Fibroblast of the aortic adventitia (primary cell): ENCODE measurements around the gene OR2AG1. TPM values are rescaled to one million over a fixed set of nuclear protein-coding genes. Genes with fewer than 3 reads are reported as not detected.

Source experiments
- DNase-seq: peaks from one replicate; pipeline ENCODE4 v3.0.0-alpha.2; 2010; ENCODE audit warnings: low read depth
- H3K4me3 ChIP-seq: 2 replicates; pipeline ENCODE4 v1.5.1; 2011; ENCODE audit warnings: low read depth, mild to moderate bottlenecking, control low read depth, low read length, moderate library complexity
- CTCF ChIP-seq: IDR thresholded peaks from 2 replicates; pipeline ENCODE4 v1.5.1; 2011; ENCODE audit warnings: mild to moderate bottlenecking, low read length, control low read depth, inconsistent platforms; ENCODE audit not compliant: insufficient read depth
- total RNA-seq: library from RNA; depleted of rRNA; stranded (reverse); fragments of >200 nt; gene quantifications from 2 replicates; pipeline ENCODE4 v1.2.3, GENCODE V29; 2012; ENCODE audit warnings: low replicate concordance

OR2AG1 gene
- not detected in 2 replicates for total RNA-seq

DNA sequence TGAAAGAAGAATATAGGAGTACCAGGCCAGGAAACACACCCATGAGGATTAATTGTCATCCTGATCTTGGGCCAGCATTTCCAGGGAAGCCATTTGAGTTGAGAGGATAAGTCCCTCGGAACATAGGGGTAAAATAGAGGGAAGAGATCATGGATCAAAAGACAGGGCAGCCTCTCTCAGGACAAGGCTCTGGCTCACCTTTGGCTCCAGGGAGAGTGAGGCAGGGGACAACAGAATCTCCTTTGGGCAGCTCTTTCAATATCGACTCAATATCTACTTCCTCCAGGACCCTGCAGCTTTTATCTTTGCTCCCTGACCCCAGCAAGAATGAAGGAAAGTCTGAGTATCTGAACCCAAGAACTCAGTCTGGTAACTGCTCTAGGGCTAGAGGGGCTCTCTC, at the start of gene OR2AG1:
OR2AG1 (plus strand) TSS at position 301 of the 400 bp plus-strand sequence. CDS start 2,018 bp downstream, outside the sequence.
- DNase-seq: no peak
- no peak within 1 kb of the TSS for H3K4me3 ChIP-seq
- TF ChIP-seq CTCF: no peak

DNA sequence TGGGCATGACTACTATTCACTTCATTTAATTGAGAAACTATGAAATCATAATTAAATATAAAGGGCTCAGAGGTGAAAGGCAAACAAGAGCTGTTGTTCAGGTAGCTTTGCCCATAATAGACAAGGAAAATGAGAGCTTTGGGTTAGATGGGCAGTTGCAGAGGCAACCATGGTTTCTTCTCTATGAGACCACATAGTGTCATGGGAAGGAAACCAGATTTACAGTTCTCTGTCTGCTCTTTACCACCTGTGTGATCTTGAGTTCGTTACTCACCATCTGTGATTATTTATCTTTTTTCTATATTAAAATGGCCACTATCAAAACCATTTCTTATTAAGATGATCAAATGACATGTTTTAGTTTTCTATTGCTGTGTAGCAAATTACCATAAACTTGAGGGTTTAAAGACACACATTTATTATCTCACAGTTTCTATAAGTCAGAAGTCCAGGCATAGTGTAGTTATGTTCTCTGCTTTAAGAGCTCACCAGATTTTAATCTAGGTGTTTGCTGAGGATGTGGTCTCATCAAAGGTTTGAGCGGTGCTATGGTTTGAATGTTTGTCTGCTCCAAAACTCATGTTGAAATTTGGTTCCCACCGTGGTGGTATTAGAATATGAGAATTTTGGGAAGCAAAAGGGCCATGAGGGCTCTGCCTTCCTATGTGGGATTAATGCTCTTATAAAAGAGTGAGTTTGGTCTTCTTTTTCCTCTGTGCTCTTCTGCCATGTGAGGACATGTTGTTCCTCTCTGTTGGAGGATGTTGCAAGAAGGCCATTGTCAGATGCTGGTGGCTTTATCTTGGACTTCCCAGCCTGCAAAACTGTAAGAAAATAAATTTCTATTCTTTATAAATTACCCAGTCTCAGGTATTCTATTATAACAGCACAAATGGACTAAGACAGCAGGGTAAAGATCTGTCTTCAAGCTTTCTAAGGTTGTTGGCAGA, 49.2 kb upstream of the OR2AG1 start:
- no peak overlapping the region for H3K4me3 ChIP-seq
- no peak for DNase-seq
- TF ChIP-seq CTCF: no peak

GRCh38 chr11:6734616-6735015, 48.2 kb upstream of the OR2AG1 start:
- TF ChIP-seq CTCF: no peak
- DNase-seq: no peak

GRCh38 chr11:6735306-6735705, 47.5 kb upstream of the OR2AG1 start:
- no peak for DNase-seq
- TF ChIP-seq CTCF: no peak
- H3K4me3 ChIP-seq: no peak overlapping the region

More at GRCh38 chr11:6734616-6735015, 48.2 kb upstream of the OR2AG1 start:
- H3K4me3 ChIP-seq: no peak overlapping the region

DNA sequence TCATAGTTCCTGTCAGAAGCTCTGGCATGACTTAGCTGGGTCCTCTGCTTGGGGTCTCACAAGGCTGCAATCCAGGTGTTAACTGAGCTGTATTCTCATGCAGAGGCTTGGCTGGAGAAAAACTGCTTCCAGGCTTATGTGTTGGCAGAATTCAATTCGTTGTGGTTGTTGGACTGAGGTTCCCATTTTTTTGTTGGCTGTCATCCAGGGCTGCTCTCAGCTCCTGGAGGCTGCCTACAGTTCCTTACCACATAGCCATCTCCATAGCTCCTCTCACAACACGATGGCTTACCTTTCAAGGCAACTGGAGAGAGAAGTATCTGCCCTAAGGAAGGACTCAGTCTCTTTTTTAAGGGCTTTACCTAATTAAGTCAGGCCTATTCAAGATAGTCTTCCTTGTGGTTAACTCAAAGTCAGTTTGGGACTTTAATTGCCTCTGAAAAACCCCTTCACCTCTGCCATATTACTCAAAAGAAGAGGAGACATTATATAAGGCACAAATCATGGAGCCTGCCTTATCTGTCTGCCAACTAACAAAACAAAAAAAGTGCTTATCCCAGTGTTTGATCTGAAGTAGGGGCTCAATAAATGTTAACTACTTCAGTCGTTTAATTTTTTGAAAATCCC, 46.2 kb upstream of the OR2AG1 start:
- H3K4me3 ChIP-seq: no peak overlapping the region
- peak; percentile 13 for DNase-seq
- no peak for TF ChIP-seq CTCF

- peak; percentile 65 for TF ChIP-seq CTCF
- DNase-seq: peak; percentile 52
- no peak overlapping the region for H3K4me3 ChIP-seq
Observed at GRCh38 chr11:6737872-6738466, 44.9 kb upstream of the OR2AG1 start.
